HepG2 (cell line): ENCODE results near the gene LCTL. TPM values are rescaled to one million over a fixed set of nuclear protein-coding genes. Genes with fewer than 3 reads are reported as not detected.

Experiments used
- ATAC-seq: fragments of 200-7000 bp; cut with Tn5 transposase; 3 replicates; pipeline ENCODE4 v1.9.1; 2020; ENCODE audit warnings: mild to moderate bottlenecking, moderate library complexity
- BruUV-seq: library from RNA; stranded (reverse); fragments of 400-500 nt; replicated peaks from 2 replicates; lab custom pipeline; 2021; lab: Mats Ljungman, UMichigan
- CTCF ChIA-PET: fragments of 300-600 bp; formaldehyde crosslinking; extraction: SDS; loops from one replicate; lab custom pipeline; 2021; ENCODE audit warnings: low total read pairs, inconsistent platforms, low intra/inter-chr PET ratio; lab: Yijun Ruan, JAX
- POLR2A ChIA-PET: fragments of 350-600 bp; sonication (Branson Sonifier 250); formaldehyde crosslinking; loops from one replicate; lab custom pipeline; 2020; ENCODE audit warnings: antibody characterized with exemption, inconsistent platforms; lab: Yijun Ruan, JAX
- DNase-seq: peaks from one replicate; pipeline ENCODE4 v3.0.0-alpha.2; 2015; ENCODE audit warnings: low spot score
- FAIRE-seq: peaks from 3 replicates; lab custom pipeline; 2011; peaks lifted over from hg19 to GRCh38; lab: Jason Lieb, UNC
- H2AFZ ChIP-seq: one replicate; pipeline ENCODE4 v1.6.1; 2011; ENCODE audit warnings: low read length, inconsistent platforms
- H3K27ac ChIP-seq: fragments of 300-600 bp; 3 replicates; pipeline ENCODE4 v1.8.0; 2011; ENCODE audit warnings: mixed run types, mild to moderate bottlenecking, mixed read lengths, low read length, inconsistent platforms; ENCODE audit not compliant: insufficient read depth; ENCODE audit errors: extremely low read length
- H3K27me3 ChIP-seq, 2 experiments: fragments of 200-600 bp in 1 of 2; 2 replicates in 1 of 2; 3 replicates in 1 of 2; pipeline versions ENCODE4 v1.6.0 to v1.8.0; 2011; ENCODE audit warnings: low read length in 2 of 2, mild to moderate bottlenecking in 2 of 2, moderate library complexity in 2 of 2, inconsistent platforms in 1 of 2; ENCODE audit not compliant: insufficient read depth in 2 of 2, control insufficient read depth in 1 of 2
- H3K36me3 ChIP-seq, 2 experiments: fragments of 200-600 bp in 1 of 2; replicated peaks in 1 of 2; 2 replicates in 1 of 2; 3 replicates in 1 of 2; pipeline versions ENCODE4 v1.5.1 to v1.8.0; 2011; ENCODE audit warnings: low read length in 2 of 2, inconsistent platforms in 1 of 2; ENCODE audit not compliant: insufficient read depth in 2 of 2, control insufficient read depth in 1 of 2
- H3K4me1 ChIP-seq: 2 replicates; pipeline ENCODE4 v1.5.1; 2012; ENCODE audit warnings: low read length, inconsistent platforms; ENCODE audit not compliant: insufficient read depth
- H3K4me2 ChIP-seq: 2 replicates; pipeline ENCODE4 v1.6.0; 2011; ENCODE audit warnings: low read depth, low read length, inconsistent platforms
- H3K4me3 ChIP-seq, 3 experiments: fragments of 200-600 bp in 1 of 3; sonication (generic), shearing (Covaris generic) in 1 of 3; replicated peaks in 1 of 3; 2 replicates each; pipeline ENCODE4 v1.5.1; 2011 to 2016; ENCODE audit warnings: low read length in 3 of 3, inconsistent platforms in 2 of 3, low read depth in 2 of 3, mild to moderate bottlenecking in 2 of 3, control low read depth in 1 of 3, mixed read lengths in 1 of 3; ENCODE audit not compliant: insufficient read depth in 1 of 3
- H3K79me2 ChIP-seq: one replicate; pipeline ENCODE4 v1.6.1; 2011; ENCODE audit warnings: low read length, inconsistent platforms; ENCODE audit not compliant: insufficient read depth
- H3K9ac ChIP-seq: 2 replicates; pipeline ENCODE4 v1.6.0; 2011; ENCODE audit warnings: mild to moderate bottlenecking, low read depth, low read length, inconsistent platforms; ENCODE audit not compliant: insufficient read depth
- H3K9me3 ChIP-seq: 2 replicates; pipeline ENCODE4 v1.5.1; 2012; ENCODE audit warnings: mild to moderate bottlenecking, low read length
- H4K20me1 ChIP-seq: 2 replicates; pipeline ENCODE4 v1.6.0; 2011; ENCODE audit warnings: inconsistent platforms, mild to moderate bottlenecking, low read length, moderate library complexity; ENCODE audit not compliant: insufficient read depth
- IKZF1 ChIP-seq: fragments of 450-650 bp; IDR thresholded peaks from 2 replicates; pipeline ENCODE4 v1.7.1; 2016
- MIER3 ChIP-seq: IDR thresholded peaks from 2 replicates; pipeline ENCODE4 v1.6.1; 2016; ENCODE audit warnings: missing compliant biosample characterization, borderline replicate concordance
- PLRG1 ChIP-seq: fragments of 450-650 bp; conservative IDR thresholded peaks from 2 replicates; pipeline ENCODE4 v1.6.1; 2016
- SALL1 ChIP-seq: sonication (generic); formaldehyde crosslinking; IDR thresholded peaks from 2 replicates; pipeline ENCODE4 v1.8.0; 2022; ENCODE audit warnings: mild to moderate bottlenecking, missing genetic modification reagents
- SIN3B ChIP-seq: fragments of 150-350 bp; IDR thresholded peaks from 2 replicates; pipeline ENCODE4 v1.6.1; 2014; ENCODE audit warnings: low read length
- SNAPC2 ChIP-seq: sonication (generic); formaldehyde crosslinking; IDR thresholded peaks from 2 replicates; pipeline ENCODE4 v1.8.1; 2022; ENCODE audit warnings: mild to moderate bottlenecking, missing genetic modification reagents
- SUZ12 ChIP-seq: fragments of 150-350 bp; IDR thresholded peaks from 2 replicates; pipeline ENCODE4 v1.6.1; 2014; ENCODE audit warnings: low read depth, low read length
- ZBTB7B ChIP-seq: sonication (generic); formaldehyde crosslinking; IDR thresholded peaks from 2 replicates; pipeline ENCODE4 v1.4.0; 2020; ENCODE audit warnings: missing genetic modification reagents
- ZFP36L1 ChIP-seq: sonication (generic); formaldehyde crosslinking; IDR thresholded peaks from 2 replicates; pipeline ENCODE4 v1.8.0; 2022; ENCODE audit warnings: mild to moderate bottlenecking, missing genetic modification reagents, moderate library complexity
- ZNF232 ChIP-seq: sonication (generic); formaldehyde crosslinking; IDR thresholded peaks from 2 replicates; pipeline ENCODE4 v1.4.0; 2020; ENCODE audit warnings: missing genetic modification reagents, borderline replicate concordance
- ZNF720 ChIP-seq: sonication (generic); formaldehyde crosslinking; IDR thresholded peaks from 2 replicates; pipeline ENCODE4 v1.4.0; 2020; ENCODE audit warnings: missing genetic modification reagents
- WGBS: methylation state at CpG from one replicate; pipeline ENCODE4 v1.1.6; 2017; ENCODE audit warnings: low lambda C conversion rate; 5-methylcytosine and 5-hydroxymethylcytosine counted together
- in situ Hi-C: cut with HindIII; loops from 2 replicates; pipeline ENCODE4 v1.10.0; 2017; ENCODE audit warnings: low pct_unique_long_range_greater_than_20kb; ENCODE audit not compliant: extremely low pct_ligation_motif_present
- intact Hi-C: fragments of 100-400 bp; cut with micrococcal nuclease; formaldehyde crosslinking; loops from one replicate; pipeline ENCODE4 v1.10.0; 2022; ENCODE audit not compliant: unreplicated experiment
- polyA plus RNA-seq, 8 experiments: library from polyadenylated mRNA; depleted of rRNA in 3 of 8; stranded (reverse) in 7 of 8; unstranded in 1 of 8; fragments of >200 nt; fragmentation: Illumina TruSeq in 4 of 8; extraction: Trizol in 4 of 8; gene quantifications; 2 replicates each; pipeline versions ENCODE4 v1.2.1 to v1.2.3, GENCODE V29; 2011 to 2016; ENCODE audit warnings: low read depth in 4 of 8, missing spikeins in 1 of 8, mixed read lengths in 1 of 8; ENCODE audit not compliant: insufficient read depth in 1 of 8
- total RNA-seq, 5 experiments: library from RNA; depleted of rRNA; stranded (reverse); fragments of >200 nt; fragmentation: Illumina TruSeq; extraction: Trizol; gene quantifications; 2 replicates each; pipeline ENCODE4 v1.2.3, GENCODE V29; 2016; ENCODE audit warnings: low read depth in 1 of 5

LCTL gene
- total and polyA plus RNA-seq, 2 of the 13 experiments (the other 11 are each of a cell fraction or from before 2014, with no cell fraction given): 0.96 to 1.4 TPM

DNA sequence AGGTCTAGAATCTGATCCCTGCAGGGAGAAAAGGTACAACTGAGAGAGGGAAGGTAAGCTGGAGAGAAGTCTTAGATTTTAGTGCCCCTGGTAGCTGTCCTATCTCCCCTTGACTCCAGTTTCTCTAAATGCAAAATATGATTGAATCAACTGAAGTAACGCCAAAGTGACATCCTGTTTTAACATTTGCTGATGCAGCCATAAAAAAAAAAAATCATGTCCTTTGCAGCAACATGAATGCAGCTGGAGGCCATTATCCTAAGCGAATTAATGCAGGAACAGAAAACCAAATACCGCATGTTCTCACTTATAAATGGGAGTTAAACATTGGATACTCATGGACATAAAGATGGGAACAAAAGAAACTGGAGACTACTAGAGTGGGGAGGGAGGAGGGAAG is 42.4 kb upstream of the LCTL start:
- no peak overlapping the region for H2AFZ ChIP-seq
- BruUV-seq: no TSS peak
- no peak for ATAC-seq
- H3K36me3 ChIP-seq: no peaks in the 10 kb centered on the region
- no peak for TF ChIP-seq ZBTB7B (CRISPR knock-in tag)
- no peak for TF ChIP-seq SUZ12
- TF ChIP-seq MIER3 (CRISPR knock-in tag): no peak
- no peak for TF ChIP-seq SIN3B
- no peak for TF ChIP-seq ZNF720 (CRISPR knock-in tag)
- no peak for TF ChIP-seq IKZF1
- no peak for TF ChIP-seq ZFP36L1
- no peak for TF ChIP-seq SNAPC2
- TF ChIP-seq ZNF232 (CRISPR knock-in tag): no peak
- no peak for TF ChIP-seq PLRG1
- no peak for TF ChIP-seq SALL1 (CRISPR knock-in tag)
- ChIA-PET CTCF (no interaction called here), POLR2A (no interaction called here)
- H3K27me3 ChIP-seq: no peaks in the 10 kb centered on the region
- no peaks in the 10 kb centered on the region for H3K79me2 ChIP-seq
- in situ Hi-C loops: no loop called here
- no peak overlapping the region for H3K4me2 ChIP-seq
- peaks cover 13% of the 10 kb centered on the region for H3K4me1 ChIP-seq
- intact Hi-C loops: no loop called here
- H3K9ac ChIP-seq: no peak overlapping the region
- 67% methylated on average over 3 of the region's 3 CpGs for WGBS
- H3K4me3 ChIP-seq: no peak overlapping the region
- no peak for DNase-seq
- no peak overlapping the region for H3K27ac ChIP-seq
- H3K9me3 ChIP-seq: no peaks in the 10 kb centered on the region
- 0 out of 2 replicates have a peak, but pooled peaks cover 3% of the 10 kb centered on the region for H4K20me1 ChIP-seq
- no peak for FAIRE-seq
